ENCODE measurements around the gene DAB2IP. TPM values are rescaled to one million over a fixed set of nuclear protein-coding genes. Genes with fewer than 3 reads are reported as not detected.

The DAB2IP gene
- total RNA-seq, 1 experiment from 2014 or later, result 52.6 TPM

DNA sequence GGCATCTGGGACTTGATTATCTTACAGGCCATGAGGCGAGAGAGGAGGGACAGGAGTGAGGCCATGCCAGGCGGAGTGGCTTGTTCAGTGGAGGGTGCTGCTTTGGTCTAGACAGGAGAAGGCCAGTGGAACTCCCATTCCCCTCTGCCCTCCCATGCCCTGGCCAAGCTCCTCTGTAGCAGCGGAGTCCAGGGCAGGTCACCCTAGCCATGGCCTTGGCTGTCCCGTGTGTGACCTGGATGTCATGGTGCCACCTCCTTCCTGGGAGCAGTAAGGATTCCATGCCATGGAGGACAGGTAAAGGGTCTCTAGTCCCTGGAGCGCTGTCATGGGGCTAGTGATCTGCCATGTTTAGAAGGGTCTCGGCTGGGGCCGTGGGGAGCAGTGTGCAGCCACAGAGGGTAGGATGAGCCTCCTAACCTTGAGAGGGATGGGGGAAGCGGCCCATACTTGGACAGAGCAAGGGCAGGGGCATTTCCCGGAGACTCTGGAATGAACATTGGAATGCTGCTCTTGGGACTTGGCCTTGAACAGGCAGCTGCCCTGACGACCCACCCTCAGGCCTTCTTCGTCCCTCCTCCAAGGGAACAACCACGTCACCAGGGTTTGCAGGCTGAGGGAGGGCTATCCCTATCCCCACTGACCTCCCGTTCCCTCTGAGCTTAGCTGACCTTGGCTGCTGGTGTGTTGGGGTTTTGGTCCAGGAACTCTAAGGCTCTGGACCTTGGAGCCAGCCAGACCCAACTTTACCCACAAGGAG, 100.4 kb downstream of the DAB2IP start (continued):
- no peak for TF ChIP-seq KAT7 (CRISPR knock-in tag; IDR thresholded peaks at IDR 0.05; ENCODE audit: borderline replicate concordance)

DNA sequence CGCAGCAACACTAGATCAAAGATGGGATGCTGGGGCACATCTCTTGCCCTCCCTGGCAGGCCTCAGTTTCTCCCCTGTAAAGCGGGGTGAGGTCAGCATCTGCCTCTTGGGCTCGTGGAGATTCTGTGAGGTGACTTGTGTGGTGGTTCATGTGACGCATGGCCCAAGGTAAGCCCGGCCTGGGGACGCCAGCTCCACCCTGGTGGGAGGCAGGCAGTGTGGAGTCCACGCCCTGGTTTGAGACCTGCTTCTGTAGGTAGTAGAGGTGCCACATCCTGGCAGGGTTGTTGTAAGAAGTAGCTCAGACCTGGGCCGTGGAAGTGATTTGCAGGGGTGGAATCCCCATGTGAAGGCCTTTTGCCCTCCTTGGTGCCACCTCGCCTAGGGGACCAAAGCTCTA, 101.5 kb downstream of the DAB2IP start:
- POLR2A ChIA-PET, result no interaction called here
- no peak for ATAC-seq
- Mint-ChIP-seq H3K4me3 (no peak overlapping the region), H3K27me3 (ENCODE audit: low read depth) (no peaks in the 10 kb centered on the region), H3K27ac (no peak overlapping the region), H3K4me1 (0 out of 2 replicates have a peak, but pooled peaks cover 1% of the 10 kb centered on the region), H3K36me3 (no peaks in the 10 kb centered on the region), H3K9me3 (no peaks in the 10 kb centered on the region)
- no peak for DNase-seq (ENCODE audit: low spot score)
- TF ChIP-seq TEAD1 (CRISPR knock-in tag; IDR thresholded peaks at IDR 0.05) (no peak), ZNF219 (CRISPR knock-in tag; IDR thresholded peaks at IDR 0.05; ENCODE audit: borderline replicate concordance) (no peak), EMX1 (CRISPR knock-in tag; IDR thresholded peaks at IDR 0.05) (no peak), GABPB1 (CRISPR knock-in tag; IDR thresholded peaks at IDR 0.05) (no peak), NR2C2 (CRISPR knock-in tag; IDR thresholded peaks at IDR 0.05) (no peak), ZNF416 (CRISPR knock-in tag; IDR thresholded peaks at IDR 0.05) (no peak), PRDM15 (CRISPR knock-in tag; IDR thresholded peaks at IDR 0.05) (no peak), ZBTB21 (CRISPR knock-in tag; IDR thresholded peaks at IDR 0.05; ENCODE audit: borderline replicate concordance) (no peak), JAZF1 (CRISPR knock-in tag; IDR thresholded peaks at IDR 0.05) (no peak), ZNF263 (CRISPR knock-in tag; IDR thresholded peaks at IDR 0.05; ENCODE audit: low read depth) (no peak), CBFB (CRISPR knock-in tag; IDR thresholded peaks at IDR 0.05; ENCODE audit: low read depth) (no peak), ATF6 (CRISPR knock-in tag; IDR thresholded peaks at IDR 0.05) (no peak), ZNF396 (CRISPR knock-in tag; IDR thresholded peaks at IDR 0.05; ENCODE audit: borderline replicate concordance) (no peak), SOX15 (CRISPR knock-in tag; IDR thresholded peaks at IDR 0.05) (no peak), SMAD4 (CRISPR knock-in tag; IDR thresholded peaks at IDR 0.05) (no peak), ZNF317 (CRISPR knock-in tag; IDR thresholded peaks at IDR 0.05; ENCODE audit: borderline replicate concordance, low read depth) (no peak), ZNF121 (CRISPR knock-in tag; IDR thresholded peaks at IDR 0.05) (no peak)
- TF ChIP-seq, protein P1, sequence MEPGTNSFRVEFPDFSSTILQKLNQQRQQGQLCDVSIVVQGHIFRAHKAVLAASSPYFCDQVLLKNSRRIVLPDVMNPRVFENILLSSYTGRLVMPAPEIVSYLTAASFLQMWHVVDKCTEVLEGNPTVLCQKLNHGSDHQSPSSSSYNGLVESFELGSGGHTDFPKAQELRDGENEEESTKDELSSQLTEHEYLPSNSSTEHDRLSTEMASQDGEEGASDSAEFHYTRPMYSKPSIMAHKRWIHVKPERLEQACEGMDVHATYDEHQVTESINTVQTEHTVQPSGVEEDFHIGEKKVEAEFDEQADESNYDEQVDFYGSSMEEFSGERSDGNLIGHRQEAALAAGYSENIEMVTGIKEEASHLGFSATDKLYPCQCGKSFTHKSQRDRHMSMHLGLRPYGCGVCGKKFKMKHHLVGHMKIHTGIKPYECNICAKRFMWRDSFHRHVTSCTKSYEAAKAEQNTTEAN (CRISPR knock-in tag; IDR thresholded peaks at IDR 0.05), result no peak
- TF ChIP-seq, protein P2, sequence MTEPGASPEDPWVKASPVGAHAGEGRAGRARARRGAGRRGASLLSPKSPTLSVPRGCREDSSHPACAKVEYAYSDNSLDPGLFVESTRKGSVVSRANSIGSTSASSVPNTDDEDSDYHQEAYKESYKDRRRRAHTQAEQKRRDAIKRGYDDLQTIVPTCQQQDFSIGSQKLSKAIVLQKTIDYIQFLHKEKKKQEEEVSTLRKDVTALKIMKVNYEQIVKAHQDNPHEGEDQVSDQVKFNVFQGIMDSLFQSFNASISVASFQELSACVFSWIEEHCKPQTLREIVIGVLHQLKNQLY (CRISPR knock-in tag; IDR thresholded peaks at IDR 0.05), result no peak
- CTCF ChIA-PET, result interaction anchor here (1.5 to 3.4 kb wide), 3 partner anchors 18 to 66 kb away, joined by 4 to 15 read pairs (median 7); no protein-coding TSS in a partner anchor
